OCI-LY1 (cell line): ENCODE data around the gene ZZZ3.

Experiments
- CTCF ChIP-seq: fragments of 200-600 bp; sonication (generic), shearing (Covaris generic); IDR thresholded peaks from 2 replicates; pipeline ENCODE4 v1.5.1; 2017; ENCODE audit warnings: mild to moderate bottlenecking, antibody characterized with exemption, low read length, moderate library complexity, mixed read lengths
- EZH2 ChIP-seq: fragments of 200-600 bp; sonication (generic), shearing (Covaris generic); IDR thresholded peaks from 2 replicates; pipeline ENCODE4 v1.8.0; 2017; ENCODE audit warnings: borderline replicate concordance, mixed run types, mild to moderate bottlenecking, antibody characterized with exemption, low read length, moderate library complexity, mixed read lengths

- TF ChIP-seq CTCF, result no peak
- TF ChIP-seq EZH2, result no peak
These were observed 30.2 kb downstream of the ZZZ3 start for GRCh38 chr1:77652268-77652667.
